ENCODE results near the gene LCA5L.
"Not testable (repeated sequence)": the region's sequence is repeated elsewhere in the genome, so short reads cannot be mapped to it uniquely, and the experiment has no call there.

LCA5L gene

GRCh38 chr21:39375446-39375845, 70.1 kb downstream of the LCA5L start:
- DNase-seq (ENCODE audit: low read depth) = no peak
- no peak for TF ChIP-seq CTCF (IDR thresholded peaks at IDR 0.05; ENCODE audit: low read length, missing control alignments)

GRCh38 chr21:39374046-39374445, 71.5 kb downstream of the LCA5L start:
- DNase-seq (ENCODE audit: low read depth) = no peak
- H3K4me3 ChIP-seq (replicated peaks; ENCODE audit: low read depth, low read length) = no peak overlapping the region
- TF ChIP-seq CTCF (IDR thresholded peaks at IDR 0.05; ENCODE audit: low read length, missing control alignments) = no peak

More at GRCh38 chr21:39375446-39375845, 70.1 kb downstream of the LCA5L start:
- no peak overlapping the region for H3K4me3 ChIP-seq (replicated peaks; ENCODE audit: low read depth, low read length)

- TF ChIP-seq CTCF (IDR thresholded peaks at IDR 0.05; ENCODE audit: low read length, missing control alignments) = peak; percentile 53
- peak; percentile 64 for DNase-seq (ENCODE audit: low read depth)
- H3K4me3 ChIP-seq (replicated peaks; ENCODE audit: low read depth, low read length) = no peak overlapping the region
Measured at GRCh38 chr21:39373634-39374033, 71.9 kb downstream of the LCA5L start.

DNA sequence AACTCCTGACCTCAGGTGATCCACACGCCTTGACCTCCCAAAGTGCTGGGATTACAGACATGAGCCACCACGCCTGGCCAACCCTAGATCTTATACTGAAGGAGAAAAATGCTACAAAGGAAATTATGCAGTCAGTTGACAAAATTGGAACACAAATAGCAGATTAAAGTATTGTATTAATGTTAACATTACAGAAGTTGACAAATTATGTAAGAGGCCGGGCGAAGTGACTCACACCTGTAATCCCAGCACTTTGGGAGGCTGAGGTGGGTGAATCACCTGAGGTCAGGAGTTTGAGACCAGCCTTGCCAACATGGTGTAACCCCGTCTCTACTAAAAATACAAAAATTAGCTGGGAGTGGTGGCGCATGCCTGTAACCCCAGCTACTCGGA, 75.7 kb downstream of the LCA5L start:
- H3K4me3 ChIP-seq (replicated peaks; ENCODE audit: low read depth, low read length); DNase-seq (ENCODE audit: low read depth): not testable (repeated sequence)

- H3K4me3 ChIP-seq (replicated peaks; ENCODE audit: low read depth, low read length) = no peak overlapping the region
- no peak for TF ChIP-seq CTCF (IDR thresholded peaks at IDR 0.05; ENCODE audit: low read length, missing control alignments)
- no peak for DNase-seq (ENCODE audit: low read depth)
Measured at GRCh38 chr21:39367783-39368182, 77.8 kb downstream of the LCA5L start.

GRCh38 chr21:39366563-39366962, 79.0 kb downstream of the LCA5L start:
- TF ChIP-seq CTCF (IDR thresholded peaks at IDR 0.05; ENCODE audit: low read length, missing control alignments) = no peak
- DNase-seq (ENCODE audit: low read depth) = no peak
- H3K4me3 ChIP-seq (replicated peaks; ENCODE audit: low read depth, low read length) = no peak overlapping the region

GRCh38 chr21:39364949-39365348, 80.6 kb downstream of the LCA5L start:
- H3K4me3 ChIP-seq (replicated peaks; ENCODE audit: low read depth, low read length) = no peak overlapping the region
- no peak for TF ChIP-seq CTCF (IDR thresholded peaks at IDR 0.05; ENCODE audit: low read length, missing control alignments)
- DNase-seq (ENCODE audit: low read depth) = no peak

Measured in fibroblast of pulmonary artery (primary cell).